ENCODE results near the gene ATP11A.
"Not testable (repeated sequence)": the region's sequence is repeated elsewhere in the genome, so short reads cannot be mapped to it uniquely, and the experiment has no call there.

Gene ATP11A

DNA sequence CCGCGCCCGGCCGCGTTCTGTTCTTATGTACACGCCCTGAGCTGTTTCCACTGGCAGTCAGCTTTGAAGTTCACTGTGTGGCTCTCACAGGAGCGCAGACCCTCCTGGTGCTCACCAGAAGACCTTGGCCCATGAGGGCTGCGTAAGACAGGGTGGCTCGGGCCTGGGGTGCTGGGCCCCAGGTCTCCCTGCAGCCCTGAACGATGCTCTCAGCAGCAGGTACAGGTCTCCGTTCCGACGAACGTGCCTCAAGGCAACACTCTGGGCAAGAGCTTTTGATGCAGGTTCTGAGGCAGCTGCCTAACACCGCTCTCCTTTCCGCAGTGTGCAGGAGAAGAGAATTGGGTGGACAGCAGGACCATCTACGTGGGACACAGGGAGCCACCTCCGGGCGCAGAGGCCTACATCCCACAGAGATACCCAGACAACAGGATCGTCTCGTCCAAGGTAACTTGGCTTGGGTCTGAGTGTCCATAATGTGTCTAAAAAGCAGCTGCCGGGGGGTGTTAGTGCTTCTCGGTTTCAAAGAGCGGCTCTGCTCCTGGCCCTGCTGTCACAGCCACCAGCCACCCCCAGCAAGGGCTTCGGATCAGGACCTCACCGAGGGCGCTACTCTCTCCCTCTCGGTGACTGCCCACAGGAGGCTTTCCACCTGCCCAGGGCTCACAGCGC, 95.1 kb downstream of the ATP11A start:
- FAIRE-seq (no peak), DNase-seq (ENCODE audit: extremely low spot score, insufficient read length, low read depth) (no peak)

DNA sequence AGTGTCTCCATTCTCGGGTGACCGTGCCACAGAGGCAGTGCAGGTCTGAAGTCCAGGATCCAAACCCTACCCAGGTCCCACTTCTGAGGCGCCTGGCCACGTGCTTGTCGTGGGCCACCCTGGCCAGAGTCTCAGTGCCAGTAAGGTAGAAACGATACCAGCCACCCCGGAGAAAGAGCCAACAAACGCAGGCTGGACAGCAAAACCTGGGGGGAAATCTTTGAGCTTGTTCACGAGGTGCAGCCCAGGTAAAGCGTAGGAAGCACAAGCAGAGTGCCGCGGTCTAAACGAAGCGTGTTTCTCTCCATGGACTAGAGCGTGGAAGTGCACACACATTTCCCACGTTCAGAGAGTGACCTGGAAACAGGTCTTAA, 95.6 kb downstream of the ATP11A start:
- DNase-seq (ENCODE audit: extremely low spot score, insufficient read length, low read depth) (no peak), FAIRE-seq (no peak)

DNA sequence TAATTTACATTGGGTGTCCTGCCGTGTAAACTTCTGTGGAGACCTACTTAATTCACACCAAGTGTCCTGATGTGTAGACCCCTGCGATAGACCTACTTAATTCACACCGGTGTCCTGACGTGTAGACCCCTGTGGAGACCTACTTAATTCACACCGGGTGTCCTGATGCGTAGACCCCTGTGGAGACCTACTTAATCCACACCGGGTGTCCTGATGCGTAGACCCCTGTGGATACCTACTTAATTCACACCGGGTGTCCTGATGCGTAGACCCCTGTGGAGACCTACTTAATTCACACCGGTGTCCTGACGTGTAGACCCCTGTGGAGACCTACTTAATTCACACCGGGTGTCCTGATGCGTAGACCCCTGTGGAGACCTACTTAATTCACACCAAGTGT, 97.0 kb downstream of the ATP11A start:
- DNase-seq (ENCODE audit: extremely low spot score, insufficient read length, low read depth); FAIRE-seq: not testable (repeated sequence)

GRCh38 chr13:112790735-112791641, 101.2 kb downstream of the ATP11A start:
- DNase-seq (ENCODE audit: extremely low spot score, insufficient read length, low read depth) (no peak), FAIRE-seq (no peak)

DNA sequence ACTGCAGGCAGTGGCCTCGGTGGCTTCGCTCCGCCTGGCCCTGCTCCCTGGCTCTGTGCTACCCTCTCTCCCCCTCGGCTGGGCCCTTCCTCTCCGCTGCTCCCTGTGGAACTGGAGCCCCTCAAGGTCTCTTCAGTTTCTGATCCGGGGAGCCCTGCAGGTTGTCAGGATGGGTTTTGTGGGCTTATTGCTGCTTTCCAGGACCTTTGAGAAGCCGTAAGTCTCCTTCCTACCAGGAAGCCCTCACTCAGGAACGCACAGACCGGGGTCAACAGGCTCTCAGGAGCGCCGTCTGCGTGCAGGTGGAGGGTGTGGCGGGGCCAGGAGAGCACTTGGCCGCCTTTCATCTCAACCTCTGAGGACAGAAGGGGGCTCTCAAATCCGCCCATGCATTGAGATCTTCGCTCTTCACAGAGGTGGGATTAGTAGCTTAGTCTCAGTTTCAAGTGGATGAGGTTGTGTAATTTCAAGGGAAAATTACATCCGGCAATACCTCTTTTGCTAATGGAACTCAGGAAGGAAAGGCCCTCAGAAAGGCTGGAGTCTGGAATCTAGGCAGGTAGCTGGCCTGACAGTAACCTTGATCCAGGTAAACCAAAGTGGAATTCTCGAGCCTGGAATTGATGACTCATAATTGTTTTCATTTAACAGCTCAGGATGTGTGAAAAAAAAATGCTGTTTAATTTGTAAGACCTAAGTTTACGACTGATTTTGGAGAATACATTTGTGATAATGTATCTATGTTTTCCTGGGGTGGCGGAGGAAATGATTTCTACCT, 102.0 kb downstream of the ATP11A start:
- DNase-seq (ENCODE audit: extremely low spot score, insufficient read length, low read depth): no peak
- FAIRE-seq: no peak

GRCh38 chr13:112792511-112792910, 102.7 kb downstream of the ATP11A start:
- DNase-seq (ENCODE audit: extremely low spot score, insufficient read length, low read depth): no peak
- FAIRE-seq: no peak

GRCh38 chr13:112793545-112794445, 104.0 kb downstream of the ATP11A start:
- FAIRE-seq (no peak), DNase-seq (ENCODE audit: extremely low spot score, insufficient read length, low read depth) (no peak)

GRCh38 chr13:112795277-112795676, 105.4 kb downstream of the ATP11A start:
- no peak for FAIRE-seq
- no peak for DNase-seq (ENCODE audit: extremely low spot score, insufficient read length, low read depth)

- FAIRE-seq: no peak
These were observed 106.5 kb downstream of the ATP11A start for GRCh38 chr13:112796190-112796915.

DNA sequence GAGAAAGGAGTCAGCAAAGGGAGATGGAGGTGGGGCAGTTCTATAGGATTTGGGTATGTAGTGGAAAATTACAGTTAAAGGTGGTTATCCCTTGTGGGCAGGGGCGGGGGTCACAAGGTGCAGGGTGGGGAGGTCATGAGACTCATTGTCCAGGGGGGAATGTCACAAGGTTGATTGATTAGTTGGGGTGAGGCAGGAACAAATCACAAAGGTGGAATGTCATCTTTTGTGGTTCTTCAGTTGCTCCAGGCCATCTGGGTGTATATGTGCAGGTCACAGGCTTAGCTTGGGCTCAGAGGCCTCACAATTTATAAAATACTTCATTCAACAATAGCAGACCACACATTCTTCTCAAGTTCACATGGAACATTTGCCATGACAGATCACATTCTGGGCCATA, 109.6 kb downstream of the ATP11A start:
- no peak for DNase-seq (ENCODE audit: extremely low spot score, insufficient read length, low read depth)
- FAIRE-seq: no peak

More at GRCh38 chr13:112796190-112796915, 106.5 kb downstream of the ATP11A start:
- DNase-seq (ENCODE audit: extremely low spot score, insufficient read length, low read depth): no peak

DNA sequence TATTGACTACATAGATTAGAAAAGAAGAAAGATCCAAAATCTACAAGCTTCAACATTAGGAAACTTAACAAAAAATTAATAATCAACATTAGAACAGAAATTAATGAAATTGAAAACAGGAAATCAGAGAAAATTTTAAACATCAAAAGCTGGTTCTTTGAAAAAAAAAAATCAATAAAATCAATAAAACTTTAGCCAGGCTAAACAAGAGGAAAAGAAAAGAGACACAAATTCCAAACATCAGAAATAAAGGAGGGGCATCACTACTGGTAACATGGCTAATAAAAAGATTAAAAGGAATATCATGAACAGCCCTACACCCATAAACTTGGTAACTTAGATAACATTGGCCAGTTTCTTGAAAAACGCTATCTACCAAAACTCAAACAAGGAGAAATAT, 110.2 kb downstream of the ATP11A start:
- FAIRE-seq (no peak), DNase-seq (ENCODE audit: extremely low spot score, insufficient read length, low read depth) (no peak)

DNA sequence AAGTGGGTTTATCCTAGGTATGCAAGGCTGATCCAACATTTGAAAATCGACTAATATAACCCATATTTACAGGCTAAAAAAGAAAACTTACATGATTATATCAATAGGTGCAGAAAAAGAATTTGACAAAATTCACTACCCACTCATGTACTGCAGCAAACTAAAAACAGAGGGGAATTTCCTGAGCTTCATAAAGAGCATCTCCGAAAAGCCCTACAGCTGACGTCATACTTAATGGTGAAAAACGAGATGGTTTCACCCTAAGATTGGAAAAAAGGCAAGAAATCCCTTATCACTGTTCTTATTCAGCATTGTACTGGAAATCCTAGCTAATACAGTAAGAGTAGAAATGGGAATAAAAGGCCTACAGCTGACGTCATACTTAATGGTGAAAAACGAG, 111.0 kb downstream of the ATP11A start:
- FAIRE-seq: peak; percentile 38
- DNase-seq (ENCODE audit: extremely low spot score, insufficient read length, low read depth): not testable (repeated sequence)

DNA sequence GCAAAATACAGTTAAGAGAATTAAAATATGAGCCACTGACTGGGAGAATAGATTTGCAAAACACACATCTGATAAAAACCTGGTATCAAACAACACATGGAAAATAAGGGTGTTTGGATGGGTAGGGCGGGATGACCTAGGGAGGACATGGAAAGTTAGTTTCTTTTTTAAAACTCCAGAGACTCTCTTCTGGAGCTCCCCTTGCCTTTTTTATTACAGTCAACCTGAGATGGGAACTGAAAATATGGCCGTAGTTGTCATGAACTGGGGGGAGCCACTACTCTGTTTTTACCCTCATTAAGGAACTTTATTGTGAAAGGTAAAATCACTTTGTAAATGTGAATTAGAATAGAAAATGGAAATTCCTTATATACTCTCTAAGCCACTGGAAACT, 113.0 kb downstream of the ATP11A start:
- DNase-seq (ENCODE audit: extremely low spot score, insufficient read length, low read depth) (no peak), FAIRE-seq (peak; percentile 72)

- DNase-seq (ENCODE audit: extremely low spot score, insufficient read length, low read depth) (no peak), FAIRE-seq (peak; percentile 93)
These were observed 113.6 kb downstream of the ATP11A start for GRCh38 chr13:112803422-112803821.

DNA sequence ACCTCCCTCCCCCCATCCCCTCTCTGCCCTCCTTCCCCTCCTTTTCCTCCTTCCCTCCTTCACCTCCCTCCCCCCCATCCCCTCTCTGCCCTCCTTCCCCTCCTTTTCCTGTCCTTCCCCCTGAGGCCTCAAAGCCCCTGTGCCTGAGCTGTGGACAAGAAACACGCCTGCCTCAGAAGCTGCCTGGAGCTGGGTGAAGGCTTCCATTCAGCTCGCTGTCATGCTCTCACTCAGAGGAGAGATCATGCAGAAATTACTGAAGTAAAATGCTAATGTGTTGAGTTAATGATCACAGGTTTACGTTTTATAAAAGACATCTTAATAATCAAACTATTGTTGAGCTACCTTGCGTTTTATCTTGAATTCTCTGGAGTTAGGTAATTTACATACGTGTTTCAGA, 114.5 kb downstream of the ATP11A start:
- DNase-seq (ENCODE audit: extremely low spot score, insufficient read length, low read depth) (no peak), FAIRE-seq (no peak)

DNA sequence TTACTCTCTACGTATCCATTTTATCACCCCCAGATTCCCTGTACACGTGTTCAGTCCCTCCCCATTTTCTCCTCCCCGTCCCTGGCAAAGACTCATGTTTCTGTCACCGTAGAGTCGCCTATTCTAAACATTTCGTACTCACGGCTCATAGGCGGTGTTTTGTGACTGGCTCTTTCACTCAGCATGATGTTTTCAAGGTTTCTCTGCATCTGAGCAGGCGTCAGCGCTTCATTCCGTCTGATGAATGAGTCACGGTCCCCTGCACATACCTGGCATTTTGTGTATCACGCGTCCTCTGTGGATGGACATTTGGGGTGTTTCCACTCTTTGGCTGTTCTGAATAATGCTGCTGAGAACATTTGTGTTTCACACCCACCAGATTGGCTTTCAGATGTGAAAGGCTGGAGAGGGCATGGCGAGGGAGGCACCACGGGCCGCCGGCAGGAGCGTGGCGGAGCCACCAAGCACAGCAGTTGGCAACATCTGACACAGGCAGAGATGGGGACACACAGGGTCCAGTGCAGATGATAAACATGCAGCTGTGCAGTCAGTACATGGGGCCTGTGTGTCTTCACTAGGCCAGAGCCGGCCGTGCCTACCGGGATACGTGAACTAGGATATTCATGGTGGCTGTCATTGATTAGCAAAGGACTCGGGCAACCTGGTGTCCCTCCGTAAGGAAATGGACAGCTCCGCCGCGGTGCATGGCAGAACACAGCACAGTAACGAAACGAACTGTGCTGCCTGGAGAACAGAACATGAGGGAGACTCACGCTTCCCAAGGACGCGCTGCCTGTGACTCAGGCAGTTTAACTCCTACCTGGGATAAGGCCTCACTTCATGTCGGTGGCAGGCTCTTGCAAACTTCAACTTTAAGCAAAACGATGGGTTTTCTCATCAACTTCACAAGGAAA, 117.2 kb downstream of the ATP11A start:
- FAIRE-seq (no peak), DNase-seq (ENCODE audit: extremely low spot score, insufficient read length, low read depth) (no peak)

GRCh38 chr13:112807653-112808376, 118.0 kb downstream of the ATP11A start:
- DNase-seq (ENCODE audit: extremely low spot score, insufficient read length, low read depth) (no peak), FAIRE-seq (no peak)

Measured in GM18507 (cell line).